LNCaP clone FGC (cell line): ENCODE data around the gene SELENOM.
"Not testable (repeated sequence)": the region's sequence is repeated elsewhere in the genome, so short reads cannot be mapped to it uniquely, and the experiment has no call there.

Experiments
- DNase-seq: peaks from one replicate; pipeline ENCODE4 v3.0.0-alpha.2; 2011; ENCODE audit warnings: low read depth
- H3K4me3 ChIP-seq: 2 replicates; pipeline ENCODE4 v1.5.1; 2011; ENCODE audit warnings: mild to moderate bottlenecking, low read depth, low read length, control low read depth
- CTCF ChIP-seq: IDR thresholded peaks from 2 replicates; pipeline ENCODE4 v1.5.1; 2012; ENCODE audit warnings: mild to moderate bottlenecking; ENCODE audit not compliant: control insufficient read depth, insufficient read depth; ENCODE audit errors: extremely low read depth

Gene SELENOM

GRCh38 chr22:31098632-31099110 is 8.7 kb downstream of the SELENOM start:
- no peak overlapping the region for H3K4me3 ChIP-seq
- no peak for DNase-seq
- no peak for TF ChIP-seq CTCF

GRCh38 chr22:31097941-31098631 is 9.3 kb downstream of the SELENOM start:
- H3K4me3 ChIP-seq = no peak overlapping the region
- DNase-seq = no peak
- TF ChIP-seq CTCF = no peak

DNA sequence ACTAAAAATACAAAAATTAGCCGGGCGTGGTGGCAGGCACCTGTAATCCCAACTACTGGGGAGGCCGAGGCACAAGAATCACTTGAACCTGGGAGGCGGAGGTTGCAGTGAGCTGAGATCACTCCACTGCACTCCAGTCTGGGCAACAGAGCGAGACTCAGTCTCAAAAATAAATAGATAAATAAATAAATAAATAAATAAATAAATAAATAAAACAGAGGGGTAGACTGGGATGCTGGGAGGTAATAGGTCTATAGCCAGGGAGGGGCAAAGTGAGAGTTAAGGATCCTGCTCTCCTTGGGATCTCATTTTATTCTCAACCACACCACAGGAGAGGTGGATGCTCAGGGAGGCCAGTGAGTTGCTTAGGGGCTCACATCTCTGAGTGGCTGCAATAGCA is 9.8 kb downstream of the SELENOM start:
- H3K4me3 ChIP-seq = not testable (repeated sequence)

DNA sequence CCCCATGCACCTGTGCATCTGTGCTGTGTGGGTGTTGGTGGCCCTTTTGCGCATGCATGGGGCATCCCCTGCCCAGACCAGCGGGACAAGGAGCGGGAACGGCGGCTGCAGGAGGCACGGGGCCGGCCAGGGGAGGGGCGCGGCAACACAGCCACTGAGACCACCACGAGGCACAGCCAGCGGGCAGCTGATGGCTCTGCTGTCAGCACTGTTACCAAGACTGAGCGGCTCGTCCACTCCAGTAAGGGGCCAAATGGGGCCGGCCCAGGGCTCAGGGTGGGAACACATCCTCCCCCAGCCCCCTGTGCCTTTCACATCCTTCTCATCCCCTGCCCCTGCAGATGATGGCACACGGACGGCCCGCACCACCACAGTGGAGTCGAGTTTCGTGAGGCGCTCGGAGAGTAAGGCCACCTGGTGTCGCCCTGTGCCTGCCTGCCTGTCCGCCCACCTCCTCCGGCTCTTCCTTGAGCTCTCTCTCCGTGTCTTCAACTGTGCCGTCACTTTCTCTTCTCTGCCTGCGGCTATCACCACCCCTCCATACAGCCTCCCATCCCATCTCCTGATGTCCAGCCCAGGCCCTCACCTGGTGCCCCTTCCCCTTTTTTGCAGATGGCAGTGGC is 10.6 kb downstream of the SELENOM start:
- no peak overlapping the region for H3K4me3 ChIP-seq
- no peak for TF ChIP-seq CTCF
- no peak for DNase-seq

More for the DNA sequence above, 9.8 kb downstream of the SELENOM start:
- DNase-seq = not testable (repeated sequence)

DNA sequence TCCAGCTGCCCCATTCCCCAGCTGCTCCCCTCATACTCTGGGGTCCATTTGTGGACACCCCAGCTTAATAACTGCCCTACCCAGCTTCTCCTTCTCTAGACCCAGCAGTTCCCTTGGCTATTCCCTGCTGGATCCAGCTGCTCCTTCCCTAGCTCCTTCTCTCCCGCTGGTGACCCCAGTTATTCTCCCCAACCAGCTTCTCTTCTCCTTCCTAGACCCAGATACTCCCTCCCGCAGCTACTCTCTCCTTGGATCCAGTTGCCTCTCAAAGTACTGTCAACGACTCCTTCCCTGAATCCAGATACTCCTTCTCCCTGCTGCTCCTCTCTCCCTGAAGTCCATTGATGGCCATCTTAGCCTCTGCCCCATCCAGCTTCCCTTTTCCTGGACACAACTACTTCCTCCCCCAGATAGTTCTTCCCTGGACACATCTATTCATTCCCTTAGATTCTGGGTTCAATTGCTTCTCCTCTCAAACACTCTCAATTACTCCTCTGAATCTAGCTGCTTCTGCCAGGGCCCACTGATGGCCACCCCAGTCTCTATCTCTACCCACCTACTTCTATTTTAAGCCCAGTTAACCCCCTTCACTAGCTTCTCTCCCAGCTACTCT is 11.6 kb downstream of the SELENOM start:
- H3K4me3 ChIP-seq = no peak overlapping the region
- no peak for DNase-seq
- TF ChIP-seq CTCF = no peak

DNA sequence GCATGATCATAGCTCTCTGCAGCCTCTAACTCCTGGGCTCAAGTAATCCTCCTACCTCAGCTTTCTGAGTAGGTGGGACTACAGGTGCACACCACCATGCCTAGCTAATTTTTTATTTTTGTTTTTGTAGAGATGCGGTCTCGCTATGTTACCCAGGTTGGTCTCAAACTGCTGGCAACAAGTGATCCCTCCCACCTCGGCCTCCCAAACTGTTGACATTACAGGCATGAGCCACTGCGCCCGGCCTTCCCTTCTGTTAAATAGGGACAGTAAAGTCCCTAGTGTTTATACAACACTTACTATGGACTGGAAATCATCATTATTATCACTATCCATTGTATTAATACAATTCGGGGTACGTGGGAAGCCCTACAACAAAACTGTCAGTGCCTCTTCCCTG is 12.6 kb downstream of the SELENOM start:
- TF ChIP-seq CTCF = no peak
- no peak overlapping the region for H3K4me3 ChIP-seq
- no peak for DNase-seq

DNA sequence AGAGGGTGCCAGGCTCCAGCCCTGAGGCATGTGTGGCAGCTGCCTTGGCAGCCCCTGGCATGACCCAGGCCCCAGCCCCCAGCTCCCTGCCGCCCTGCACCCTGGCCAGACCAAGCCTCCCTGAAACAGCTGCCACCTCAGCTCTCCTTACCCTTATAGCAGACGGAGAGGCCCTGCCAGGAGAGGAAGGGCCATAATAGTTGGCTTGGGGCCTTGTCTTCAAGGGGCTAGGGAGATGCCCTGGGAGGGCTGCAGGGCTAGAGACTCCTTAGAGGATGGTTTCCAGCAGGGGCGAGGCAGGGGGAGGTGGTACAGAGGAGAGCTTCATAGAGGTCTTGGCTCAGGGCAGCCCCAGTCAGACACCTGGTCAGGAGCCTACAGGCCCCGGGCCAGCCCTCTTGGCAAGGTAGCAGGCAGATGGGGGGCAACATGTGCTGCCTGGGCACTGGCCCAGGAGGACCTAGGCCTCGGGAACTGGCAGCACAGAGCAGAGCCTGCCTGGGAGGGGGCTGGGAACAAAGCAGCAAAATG is 13.3 kb downstream of the SELENOM start:
- TF ChIP-seq CTCF = no peak
- no peak for DNase-seq
- H3K4me3 ChIP-seq = no peak overlapping the region
